ENCODE data around the gene ETV2. TPM values are rescaled to one million over a fixed set of nuclear protein-coding genes. Genes with fewer than 3 reads are reported as not detected.
"Not testable (repeated sequence)": the region's sequence is repeated elsewhere in the genome, so short reads cannot be mapped to it uniquely, and the experiment has no call there.

ETV2 gene
- total and polyA plus RNA-seq, 2 donors (not counting 3 experiments of a cell fraction or from before 2014, with no cell fraction given) = 1.0 to 1.5 TPM

DNA sequence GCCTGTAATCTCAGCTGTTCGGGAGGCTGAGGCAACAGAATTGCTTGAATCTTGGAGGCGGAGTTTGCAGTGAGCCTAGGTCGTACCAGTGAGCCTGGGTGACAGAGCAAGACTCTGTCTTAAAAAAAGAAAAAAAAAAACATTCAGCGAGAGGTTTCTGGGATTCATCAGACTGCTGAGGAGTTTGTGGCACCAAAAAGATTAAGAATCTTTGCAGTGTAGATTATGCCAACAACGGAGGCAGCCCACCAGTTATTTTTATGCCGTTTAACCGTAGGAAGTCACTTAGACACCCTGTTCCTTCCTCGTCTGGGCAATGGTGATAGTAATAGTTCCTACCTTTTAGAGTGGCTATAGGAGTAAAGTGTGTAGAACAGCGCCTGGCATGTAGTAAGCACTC is 9.0 kb downstream of the ETV2 start:
- Histone ChIP-seq H3K27ac (ENCODE audit: insufficient read depth, low read depth, low read length) (no peak overlapping the region), H3K9ac (replicated peaks; ENCODE audit: extremely low read depth, insufficient read depth, low read length) (no peak overlapping the region), H2AFZ (ENCODE audit: low read depth, low read length) (no peak overlapping the region), H3K27me3 (ENCODE audit: control insufficient read depth in 2 of 2, insufficient read depth in 2 of 2, low read length in 2 of 2) (no peaks in the 10 kb centered on the region), H3K36me3 (ENCODE audit: control insufficient read depth in 2 of 2, extremely low read depth in 1 of 2, insufficient read depth in 2 of 2, low read length in 2 of 2) (peaks cover 2 to 10% of the 10 kb centered on the region in 2 experiments), H3K9me3 (replicated peaks; ENCODE audit: control insufficient read depth, insufficient read depth, low read length) (no peaks in the 10 kb centered on the region), H3K4me2 (ENCODE audit: insufficient read depth, low read length) (no peak overlapping the region), H3K4me3 (replicated peaks in 1 of 3; ENCODE audit: insufficient read depth in 1 of 3, low read depth in 1 of 3, low read length in 3 of 3) (no peak overlapping the region), H3K9me1 (replicated peaks; ENCODE audit: control insufficient read depth, extremely low read depth, insufficient read depth, low read length) (no peaks in the 10 kb centered on the region), H4K20me1 (replicated peaks; ENCODE audit: control insufficient read depth, extremely low read depth, insufficient read depth, low read length) (no peaks in the 10 kb centered on the region), H3K4me1 (ENCODE audit: control insufficient read depth, extremely low read depth, insufficient read depth, low read length) (peaks cover 5% of the 10 kb centered on the region), H3K79me2 (ENCODE audit: control insufficient read depth, insufficient read depth, low read length) (peaks cover 19% of the 10 kb centered on the region)
- dilution Hi-C loops (cut with MboI; ENCODE audit: extremely low pct_ligation_motif_present, low sequenced_read_pairs) = no loop called here
- CTCF ChIA-PET = interaction anchor here (1.3 kb wide), 1 partner anchor 11 kb away, joined by 5 read pairs; no protein-coding TSS in a partner anchor
- FAIRE-seq = no peak
- intact Hi-C loops (cut with micrococcal nuclease) = no loop called here
- no TSS peak for BruUV-seq (replicated peaks)
- POLR2A ChIA-PET = no interaction called here
- DNase-seq (ENCODE audit: low read depth, low spot score) = no peak
- TF ChIP-seq GATA2 (IDR thresholded peaks at IDR 0.05; ENCODE audit: insufficient read depth, insufficient read length, low read depth, low read length) (no peak), MYC (IDR thresholded peaks at IDR 0.05; ENCODE audit: low read depth, low read length) (no peak), EZH2 (IDR thresholded peaks at IDR 0.05; ENCODE audit: borderline replicate concordance, low read depth, low read length, severe bottlenecking) (no peak), JUN (IDR thresholded peaks at IDR 0.05; ENCODE audit: borderline replicate concordance, insufficient read depth, insufficient read length, low read depth) (no peak), POLR2A (IDR thresholded peaks at IDR 0.05; ENCODE audit: low read depth, low read length) (no peak), POLR2AphosphoS5 (IDR thresholded peaks at IDR 0.05; ENCODE audit: insufficient read depth, low read depth, low read length) (no peak), FOS (IDR thresholded peaks at IDR 0.05; ENCODE audit: borderline replicate concordance, insufficient read depth, low read length) (no peak), CTCF (IDR thresholded peaks at IDR 0.05; ENCODE audit: extremely low read depth in 1 of 2, insufficient read depth in 1 of 2, low read depth in 1 of 2, low read length in 2 of 2) (no peak)
- TF ChIP-seq, protein P1, sequence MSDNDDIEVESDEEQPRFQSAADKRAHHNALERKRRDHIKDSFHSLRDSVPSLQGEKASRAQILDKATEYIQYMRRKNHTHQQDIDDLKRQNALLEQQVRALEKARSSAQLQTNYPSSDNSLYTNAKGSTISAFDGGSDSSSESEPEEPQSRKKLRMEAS (IDR thresholded peaks at IDR 0.05; ENCODE audit: insufficient read depth, insufficient read length) = no peak

DNA sequence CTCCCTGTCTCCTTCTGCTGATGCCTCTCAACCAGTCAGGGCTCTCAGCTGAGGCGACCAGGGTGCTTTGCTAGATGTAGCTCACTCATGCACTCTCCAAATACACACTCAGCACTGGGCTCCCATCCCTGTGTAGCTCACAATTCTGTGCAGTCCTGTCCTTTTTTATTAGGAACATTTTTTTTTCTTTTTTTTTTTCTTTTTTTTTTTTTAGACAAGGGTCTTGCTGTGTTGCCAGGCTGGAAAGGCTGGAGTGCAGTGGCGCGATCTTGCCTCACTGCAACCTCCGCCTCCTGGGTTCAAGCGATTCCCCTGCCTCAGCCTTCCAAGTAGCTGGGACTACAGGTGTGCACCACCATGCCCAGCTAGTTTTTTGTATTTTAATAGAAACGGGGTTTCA is 13.3 kb downstream of the ETV2 start:
- H3K9ac ChIP-seq (replicated peaks; ENCODE audit: extremely low read depth, insufficient read depth, low read length); H3K4me1 ChIP-seq (ENCODE audit: control insufficient read depth, extremely low read depth, insufficient read depth, low read length); intact Hi-C loops (cut with micrococcal nuclease); H3K4me2 ChIP-seq (ENCODE audit: insufficient read depth, low read length); BruUV-seq (replicated peaks); H3K79me2 ChIP-seq (ENCODE audit: control insufficient read depth, insufficient read depth, low read length); FAIRE-seq; H4K20me1 ChIP-seq (replicated peaks; ENCODE audit: control insufficient read depth, extremely low read depth, insufficient read depth, low read length); dilution Hi-C loops (cut with MboI; ENCODE audit: extremely low pct_ligation_motif_present, low sequenced_read_pairs); H3K27me3 ChIP-seq (ENCODE audit: control insufficient read depth in 2 of 2, insufficient read depth in 2 of 2, low read length in 2 of 2); H3K27ac ChIP-seq (ENCODE audit: insufficient read depth, low read depth, low read length); H3K9me3 ChIP-seq (replicated peaks; ENCODE audit: control insufficient read depth, insufficient read depth, low read length); DNase-seq (ENCODE audit: low read depth, low spot score); H2AFZ ChIP-seq (ENCODE audit: low read depth, low read length); H3K9me1 ChIP-seq (replicated peaks; ENCODE audit: control insufficient read depth, extremely low read depth, insufficient read depth, low read length); H3K4me3 ChIP-seq (replicated peaks in 1 of 3; ENCODE audit: insufficient read depth in 1 of 3, low read depth in 1 of 3, low read length in 3 of 3): not testable (repeated sequence)
- ChIA-PET POLR2A (interaction anchor here (0.5 kb wide), 1 partner anchor 19 kb away, joined by 3 read pairs; no protein-coding TSS in a partner anchor), CTCF (interaction anchor here (1.5 to 1.8 kb wide), 2 partner anchors 10 kb away, joined by 5 read pairs; no protein-coding TSS in a partner anchor)
- peaks cover 9 to 20% of the 10 kb centered on the region in 2 experiments for H3K36me3 ChIP-seq (ENCODE audit: control insufficient read depth in 2 of 2, extremely low read depth in 1 of 2, insufficient read depth in 2 of 2, low read length in 2 of 2)
